Prostate gland (tissue), 2 donors: Measurements from ENCODE around the gene CORO1C.

Experiments used
- POLR2A ChIP-seq: fragments of 450-650 bp; IDR thresholded peaks from one replicate; pipeline ENCODE4 v1.6.1; 2016; ENCODE audit warnings: antibody characterized with exemption, mild to moderate bottlenecking
- TF ChIP-seq, protein P1 (sequence below), 4 experiments: fragments of 200-600 bp in 2 of 4; fragments of 450-650 bp in 2 of 4; sonication (generic) in 2 of 4; IDR thresholded peaks; 1 replicate in 3 of 4; 2 replicates in 1 of 4; pipeline ENCODE4 v1.5.1; 2016 to 2019; ENCODE audit warnings: antibody characterized with exemption in 4 of 4, mild to moderate bottlenecking in 2 of 4, moderate library complexity in 2 of 4

DNA sequence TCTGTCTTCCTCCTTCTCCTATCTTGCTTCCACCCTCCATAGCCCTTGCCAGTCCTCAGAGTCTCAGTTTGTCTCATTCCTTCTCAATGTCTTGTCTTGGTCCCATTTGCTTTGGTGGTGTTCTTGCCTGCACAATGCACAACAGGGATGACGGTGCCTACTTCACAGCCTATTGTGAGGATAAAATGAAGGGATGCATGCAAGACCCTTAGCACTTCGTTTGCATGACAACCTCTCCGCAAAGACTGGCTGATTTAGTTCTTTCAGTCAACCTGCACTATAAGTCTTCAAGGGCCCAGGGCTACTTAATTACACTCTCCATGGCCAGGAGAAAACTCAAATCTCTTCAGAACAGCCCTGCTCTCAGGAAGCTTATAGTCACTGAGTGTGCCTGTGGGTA is 106.1 kb downstream of the CORO1C start:
- no peak for TF ChIP-seq POLR2A
- TF ChIP-seq, protein P1, sequence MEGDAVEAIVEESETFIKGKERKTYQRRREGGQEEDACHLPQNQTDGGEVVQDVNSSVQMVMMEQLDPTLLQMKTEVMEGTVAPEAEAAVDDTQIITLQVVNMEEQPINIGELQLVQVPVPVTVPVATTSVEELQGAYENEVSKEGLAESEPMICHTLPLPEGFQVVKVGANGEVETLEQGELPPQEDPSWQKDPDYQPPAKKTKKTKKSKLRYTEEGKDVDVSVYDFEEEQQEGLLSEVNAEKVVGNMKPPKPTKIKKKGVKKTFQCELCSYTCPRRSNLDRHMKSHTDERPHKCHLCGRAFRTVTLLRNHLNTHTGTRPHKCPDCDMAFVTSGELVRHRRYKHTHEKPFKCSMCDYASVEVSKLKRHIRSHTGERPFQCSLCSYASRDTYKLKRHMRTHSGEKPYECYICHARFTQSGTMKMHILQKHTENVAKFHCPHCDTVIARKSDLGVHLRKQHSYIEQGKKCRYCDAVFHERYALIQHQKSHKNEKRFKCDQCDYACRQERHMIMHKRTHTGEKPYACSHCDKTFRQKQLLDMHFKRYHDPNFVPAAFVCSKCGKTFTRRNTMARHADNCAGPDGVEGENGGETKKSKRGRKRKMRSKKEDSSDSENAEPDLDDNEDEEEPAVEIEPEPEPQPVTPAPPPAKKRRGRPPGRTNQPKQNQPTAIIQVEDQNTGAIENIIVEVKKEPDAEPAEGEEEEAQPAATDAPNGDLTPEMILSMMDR (IDR thresholded peaks at IDR 0.05) = no peak
